Central memory CD8-positive, alpha-beta T cell (primary cell): ENCODE data around the gene CLDN16.

Experiments used
- ATAC-seq: fragments of 150-1000 bp; cut with Tn5 transposase; replicated peaks from 2 replicates; pipeline ENCODE4 v1.10.0; 2022; ENCODE audit warnings: mild to moderate bottlenecking, moderate FRiP score, moderate number of reproducible peaks; ENCODE audit not compliant: poor library complexity, severe bottlenecking; ENCODE audit errors: extremely low read depth
- DNase-seq, 2 donors: peaks; one replicate each; pipeline ENCODE4 v3.0.0; 2021; ENCODE audit warnings: low spot score in 2 of 2
- H3K27ac Mint-ChIP-seq: one replicate; pipeline ENCODE4 v1.8.0; 2022; ENCODE audit warnings: low read depth, mild to moderate bottlenecking, moderate library complexity, mixed read lengths
- H3K27me3 Mint-ChIP-seq: one replicate; pipeline ENCODE4 v1.8.0; 2022; ENCODE audit warnings: mixed read lengths
- H3K36me3 Mint-ChIP-seq: one replicate; pipeline ENCODE4 v1.8.0; 2022; ENCODE audit warnings: mild to moderate bottlenecking, moderate library complexity, mixed read lengths; ENCODE audit not compliant: insufficient read depth
- H3K4me1 Mint-ChIP-seq: one replicate; pipeline ENCODE4 v1.8.0; 2022; ENCODE audit warnings: mixed read lengths
- H3K4me3 Mint-ChIP-seq: one replicate; pipeline ENCODE4 v1.8.0; 2022; ENCODE audit warnings: mild to moderate bottlenecking, moderate library complexity, mixed read lengths
- H3K9me3 Mint-ChIP-seq: one replicate; pipeline ENCODE4 v1.8.0; 2022; ENCODE audit warnings: mixed read lengths

Gene CLDN16

DNA sequence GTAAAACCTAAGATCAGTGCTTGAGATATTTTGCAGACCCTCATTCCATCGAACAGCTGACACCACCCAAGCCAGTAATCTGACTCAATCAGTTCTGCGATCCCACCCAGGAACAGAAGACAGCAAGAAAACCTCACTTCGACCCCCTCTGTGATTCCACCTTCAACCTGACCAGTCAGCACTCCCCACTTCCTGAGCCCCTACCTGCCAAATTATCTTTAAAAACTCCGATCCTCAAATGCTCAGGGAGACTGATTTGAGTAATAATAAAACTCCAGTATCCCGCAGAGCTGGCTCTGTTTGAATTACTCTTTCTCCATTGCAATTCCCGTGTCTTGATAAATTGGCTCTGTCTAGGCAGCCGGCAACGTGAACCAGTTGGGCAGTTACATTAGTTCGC is 25.7 kb upstream of the CLDN16 start:
- Mint-ChIP-seq H3K9me3 (no peaks in the 10 kb centered on the region), H3K4me1 (no peaks in the 10 kb centered on the region)

DNA sequence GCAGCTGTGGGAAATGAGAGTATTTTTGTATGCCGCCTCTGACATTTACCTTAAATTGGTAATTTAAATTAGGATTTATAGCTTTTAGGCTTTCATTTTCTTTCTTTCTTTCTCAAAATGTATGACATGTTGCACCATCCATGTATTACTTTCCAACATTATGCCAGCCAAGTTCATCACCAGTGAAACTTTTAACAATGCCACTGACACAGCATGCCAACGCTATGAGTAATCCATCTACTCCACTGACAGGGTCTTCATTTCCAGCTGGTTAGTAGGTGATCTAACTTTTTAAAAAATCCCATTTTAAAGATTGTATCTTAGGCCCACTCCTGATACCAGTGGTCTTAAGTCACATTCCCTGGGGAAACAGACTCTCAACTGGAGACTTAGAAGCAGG is 21.8 kb upstream of the CLDN16 start:
- ATAC-seq (no peak), DNase-seq (no peak)
- Mint-ChIP-seq H3K27me3 (peaks cover 35% of the 10 kb centered on the region), H3K4me1 (no peaks in the 10 kb centered on the region), H3K9me3 (no peaks in the 10 kb centered on the region), H3K36me3 (no peaks in the 10 kb centered on the region), H3K4me3 (no peak overlapping the region), H3K27ac (no peak overlapping the region)

More for the DNA sequence above, 25.7 kb upstream of the CLDN16 start:
- Mint-ChIP-seq H3K36me3 (peaks cover 2% of the 10 kb centered on the region), H3K4me3 (no peak overlapping the region), H3K27me3 (peaks cover 26% of the 10 kb centered on the region), H3K27ac (no peak overlapping the region)
- no peak for ATAC-seq
- DNase-seq = no peak

DNA sequence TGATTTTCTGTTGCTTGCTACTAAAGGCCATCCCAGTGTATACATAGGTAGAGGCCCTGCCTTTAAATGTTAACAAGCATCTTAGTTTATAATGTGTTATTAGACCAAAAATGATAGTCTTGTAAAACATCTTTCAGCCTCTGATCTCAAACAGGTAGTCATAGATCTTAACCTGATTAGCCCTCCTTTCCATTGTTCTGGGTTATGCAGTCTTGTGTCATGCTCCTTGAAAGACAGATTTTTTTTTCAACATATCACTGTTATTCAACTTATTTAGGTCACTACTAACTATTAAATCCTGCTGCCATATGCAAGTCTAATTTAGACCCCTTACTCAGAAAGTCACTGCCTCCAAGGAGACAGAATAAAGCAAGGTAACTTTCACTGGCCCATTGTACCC is 19.1 kb upstream of the CLDN16 start:
- H3K36me3 Mint-ChIP-seq = no peaks in the 10 kb centered on the region
- no peak for ATAC-seq
- no peak overlapping the region for H3K4me3 Mint-ChIP-seq
- peaks cover 25% of the 10 kb centered on the region for H3K27me3 Mint-ChIP-seq
- no peaks in the 10 kb centered on the region for H3K9me3 Mint-ChIP-seq
- H3K27ac Mint-ChIP-seq = no peak overlapping the region
- no peak for DNase-seq
- H3K4me1 Mint-ChIP-seq = no peaks in the 10 kb centered on the region

DNA sequence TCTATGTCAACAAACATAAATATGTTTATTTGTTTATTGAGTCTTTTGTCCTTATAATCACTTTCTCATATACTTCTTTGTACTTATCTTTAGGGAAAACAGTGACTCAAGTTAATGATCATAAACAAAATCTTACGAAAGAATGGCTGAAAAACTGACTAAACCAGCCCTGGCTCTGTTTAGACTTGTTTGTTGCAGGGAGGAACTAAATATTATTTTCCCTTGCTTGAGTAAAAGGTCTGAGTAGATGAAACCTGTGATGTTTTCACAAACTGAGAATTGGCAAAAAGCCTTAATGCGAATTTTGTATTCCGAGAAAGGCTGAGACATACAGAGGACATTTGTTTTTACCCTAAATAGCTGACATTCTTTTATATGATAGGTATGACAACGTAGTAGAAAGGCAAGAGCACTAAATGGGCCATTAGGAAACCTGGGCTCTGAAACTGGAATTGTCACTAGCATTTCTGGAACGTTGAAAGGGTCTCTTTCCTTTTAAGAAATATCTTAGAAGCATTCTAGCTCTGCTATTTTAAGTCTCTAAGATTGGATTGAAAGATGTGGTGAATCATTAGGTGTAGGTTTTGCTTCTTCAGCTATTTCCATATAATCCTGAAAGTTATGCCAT is 18.2 kb upstream of the CLDN16 start:
- H3K4me1 Mint-ChIP-seq = no peaks in the 10 kb centered on the region
- H3K27me3 Mint-ChIP-seq = peaks cover 17% of the 10 kb centered on the region
- no peak for DNase-seq
- ATAC-seq = no peak
- no peak overlapping the region for H3K4me3 Mint-ChIP-seq
- no peaks in the 10 kb centered on the region for H3K36me3 Mint-ChIP-seq
- no peaks in the 10 kb centered on the region for H3K9me3 Mint-ChIP-seq
- H3K27ac Mint-ChIP-seq = no peak overlapping the region

DNA sequence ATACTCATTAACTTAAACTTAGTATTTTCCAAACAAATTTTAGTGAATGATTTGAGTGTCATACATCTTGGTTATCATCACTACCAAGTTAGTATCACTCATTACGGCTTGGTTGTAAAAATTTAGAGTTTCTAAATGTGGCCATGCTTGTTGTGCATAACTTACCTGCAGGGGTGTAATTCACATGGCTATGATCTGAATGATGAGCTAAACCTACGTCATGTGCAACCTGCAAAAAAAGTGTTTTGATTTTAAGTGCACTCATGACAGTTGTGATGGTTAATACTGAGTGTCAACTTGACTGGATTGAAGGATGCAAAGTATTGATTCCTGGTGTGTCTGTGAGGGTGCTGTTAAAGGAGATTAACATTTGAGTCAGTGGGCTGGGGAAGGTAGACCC is 17.6 kb upstream of the CLDN16 start:
- DNase-seq (no peak), ATAC-seq (no peak)
- Mint-ChIP-seq H3K4me3 (no peak overlapping the region), H3K27me3 (peaks cover 16% of the 10 kb centered on the region), H3K36me3 (no peaks in the 10 kb centered on the region), H3K9me3 (no peaks in the 10 kb centered on the region), H3K4me1 (no peaks in the 10 kb centered on the region), H3K27ac (no peak overlapping the region)

DNA sequence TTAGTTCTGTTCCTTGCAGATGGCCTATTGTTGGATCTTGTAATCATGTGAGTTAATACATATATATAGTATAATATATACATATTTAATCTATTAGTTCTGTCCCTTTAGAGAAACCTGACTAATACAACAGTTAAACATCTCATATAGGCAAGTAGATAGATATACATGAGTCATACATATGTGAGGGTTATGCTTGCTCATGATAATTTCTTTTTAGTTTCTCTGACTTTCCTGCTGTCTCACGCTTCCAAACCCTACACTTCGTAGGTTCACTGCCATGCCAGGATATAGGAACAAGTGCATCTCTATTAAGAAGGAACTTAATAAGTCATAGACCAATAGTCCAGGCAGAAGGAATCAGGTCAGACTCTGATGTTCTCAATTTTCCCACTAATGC is 16.8 kb upstream of the CLDN16 start:
- H3K9me3 Mint-ChIP-seq = no peaks in the 10 kb centered on the region
- H3K4me3 Mint-ChIP-seq = no peak overlapping the region
- DNase-seq (no peak), ATAC-seq (no peak)
- H3K27me3 Mint-ChIP-seq = peaks cover 18% of the 10 kb centered on the region
- H3K4me1 Mint-ChIP-seq = no peaks in the 10 kb centered on the region
- H3K27ac Mint-ChIP-seq = no peak overlapping the region
- H3K36me3 Mint-ChIP-seq = no peaks in the 10 kb centered on the region

DNA sequence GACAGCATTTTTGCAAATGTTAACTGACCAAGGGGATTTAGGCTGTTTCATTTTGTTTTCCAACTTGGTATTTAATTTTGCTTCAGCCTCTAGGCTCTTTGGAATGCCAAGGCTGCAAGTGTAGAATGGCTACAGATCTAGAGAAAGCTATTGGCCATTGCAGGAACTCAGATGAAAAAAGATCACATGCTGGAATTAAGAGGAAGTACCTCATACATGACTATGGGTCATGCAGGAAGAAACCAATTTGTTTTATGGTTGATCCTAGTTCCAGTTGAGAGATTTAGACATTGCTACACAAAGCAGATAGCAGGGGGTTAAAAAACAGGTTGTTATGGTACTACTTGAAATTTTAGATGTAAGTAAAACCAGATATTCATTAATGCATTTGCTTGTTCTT is 12.7 kb upstream of the CLDN16 start:
- DNase-seq = no peak
- H3K4me3 Mint-ChIP-seq = no peak overlapping the region

DNA sequence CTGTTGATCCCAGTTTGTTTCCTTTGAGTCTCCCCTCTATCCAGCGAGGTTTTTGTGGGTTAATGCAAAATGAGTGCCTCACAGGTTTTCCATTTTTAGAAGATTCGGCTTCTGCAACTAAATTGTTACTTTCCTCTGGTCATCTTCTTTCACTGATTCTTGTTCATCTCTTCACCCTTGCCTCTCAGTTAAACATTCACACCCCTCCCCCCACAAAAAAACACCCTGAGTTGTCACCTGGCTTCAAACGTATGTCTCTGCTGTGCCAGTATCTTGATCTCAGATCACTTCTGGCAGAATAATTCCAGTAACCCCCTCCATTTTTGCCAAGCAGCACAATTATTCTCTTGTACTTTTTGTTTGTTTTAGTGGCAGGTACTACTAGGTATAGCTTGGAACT is 12.3 kb upstream of the CLDN16 start:
- Mint-ChIP-seq H3K4me1 (no peaks in the 10 kb centered on the region), H3K27me3 (peaks cover 37% of the 10 kb centered on the region), H3K36me3 (no peaks in the 10 kb centered on the region), H3K9me3 (no peaks in the 10 kb centered on the region), H3K4me3 (no peak overlapping the region), H3K27ac (no peak overlapping the region)
- DNase-seq = no peak
- no peak for ATAC-seq

More for the DNA sequence above, 12.7 kb upstream of the CLDN16 start:
- no peak for ATAC-seq
- Mint-ChIP-seq H3K4me1 (no peaks in the 10 kb centered on the region), H3K36me3 (no peaks in the 10 kb centered on the region), H3K27ac (no peak overlapping the region), H3K9me3 (no peaks in the 10 kb centered on the region), H3K27me3 (peaks cover 33% of the 10 kb centered on the region)

DNA sequence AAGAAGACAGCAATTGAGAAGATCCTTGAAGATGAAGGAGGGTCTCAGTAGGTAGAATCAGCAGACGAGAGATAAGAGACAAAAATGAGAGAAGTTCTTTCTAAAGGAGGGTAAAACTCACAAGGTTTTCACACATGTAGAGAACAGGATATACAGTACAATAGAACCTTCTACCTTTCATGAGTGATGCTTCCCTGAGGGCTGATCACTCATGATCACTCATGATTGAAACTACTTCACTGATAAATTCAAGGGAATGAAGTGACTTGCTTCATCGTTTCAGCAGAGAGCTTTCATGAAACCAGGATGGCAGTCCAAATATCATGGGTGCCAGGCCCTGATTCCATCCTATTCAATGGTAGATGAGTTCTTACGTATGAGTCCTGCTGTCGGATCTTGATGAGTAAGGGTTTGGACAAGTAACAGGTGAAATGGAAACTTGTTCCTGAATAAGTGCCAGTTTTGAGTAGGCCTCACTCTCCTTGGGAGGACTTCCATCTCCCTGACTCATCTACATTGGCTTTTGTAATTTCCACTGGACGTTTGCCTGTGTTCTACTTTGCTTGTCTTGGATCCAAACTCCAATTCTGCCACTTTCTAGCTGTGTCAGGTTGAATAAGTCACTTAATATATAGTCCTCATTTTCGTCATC is 9.6 kb upstream of the CLDN16 start:
- H3K27me3 Mint-ChIP-seq = peaks cover 61% of the 10 kb centered on the region
- H3K4me1 Mint-ChIP-seq = no peaks in the 10 kb centered on the region
- ATAC-seq (no peak), DNase-seq (no peak)
- H3K4me3 Mint-ChIP-seq = no peak overlapping the region
- H3K36me3 Mint-ChIP-seq = no peaks in the 10 kb centered on the region
- H3K9me3 Mint-ChIP-seq = no peaks in the 10 kb centered on the region
- H3K27ac Mint-ChIP-seq = no peak overlapping the region

DNA sequence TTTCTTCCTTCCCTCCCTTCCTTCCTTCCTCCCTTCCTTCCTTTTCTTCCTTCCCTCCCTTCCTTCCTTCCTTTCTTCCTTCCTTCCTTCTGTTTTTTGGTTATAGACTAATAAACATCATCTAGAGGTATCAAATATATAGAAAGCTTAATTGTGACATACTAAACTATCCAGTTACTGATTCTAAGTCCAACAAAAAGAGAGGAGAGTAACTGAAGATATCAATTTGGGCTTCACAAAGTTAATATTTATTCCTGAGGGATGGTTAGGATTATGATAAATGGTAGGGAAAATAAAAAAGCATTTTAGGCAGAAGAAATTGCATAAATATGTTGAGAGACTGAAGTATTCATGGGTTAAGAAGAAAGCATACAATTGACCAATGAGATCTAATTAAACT is 7.8 kb upstream of the CLDN16 start:
- ATAC-seq (no peak), DNase-seq (no peak)
- H3K9me3 Mint-ChIP-seq = no peaks in the 10 kb centered on the region
- peaks cover 61% of the 10 kb centered on the region for H3K27me3 Mint-ChIP-seq
- no peak overlapping the region for H3K27ac Mint-ChIP-seq
- H3K36me3 Mint-ChIP-seq = no peaks in the 10 kb centered on the region
- no peak overlapping the region for H3K4me3 Mint-ChIP-seq
- no peaks in the 10 kb centered on the region for H3K4me1 Mint-ChIP-seq

DNA sequence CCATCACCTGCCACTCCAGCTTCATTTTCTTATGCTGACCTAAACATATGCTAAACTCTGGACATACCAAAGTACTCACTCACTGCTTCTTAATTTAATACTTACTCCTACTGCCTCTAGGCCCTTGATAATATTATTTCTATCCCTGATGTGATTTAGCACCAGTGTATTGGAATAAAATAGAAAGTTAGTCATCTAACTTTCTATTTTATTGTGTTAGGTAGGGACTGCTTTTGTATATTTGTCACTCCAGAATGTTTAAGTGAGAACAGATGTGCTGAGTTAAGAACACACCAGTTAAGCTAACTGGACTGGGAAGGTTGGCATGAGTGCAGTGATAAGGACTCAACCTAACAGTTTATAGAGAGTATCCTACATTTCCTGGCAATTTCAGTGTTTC is 6.5 kb upstream of the CLDN16 start:
- peaks cover 49% of the 10 kb centered on the region for H3K27me3 Mint-ChIP-seq
- H3K4me1 Mint-ChIP-seq = no peaks in the 10 kb centered on the region
- H3K4me3 Mint-ChIP-seq = no peak overlapping the region
- no peak overlapping the region for H3K27ac Mint-ChIP-seq
- H3K9me3 Mint-ChIP-seq = no peaks in the 10 kb centered on the region
- ATAC-seq (no peak), DNase-seq (no peak)
- H3K36me3 Mint-ChIP-seq = no peaks in the 10 kb centered on the region

DNA sequence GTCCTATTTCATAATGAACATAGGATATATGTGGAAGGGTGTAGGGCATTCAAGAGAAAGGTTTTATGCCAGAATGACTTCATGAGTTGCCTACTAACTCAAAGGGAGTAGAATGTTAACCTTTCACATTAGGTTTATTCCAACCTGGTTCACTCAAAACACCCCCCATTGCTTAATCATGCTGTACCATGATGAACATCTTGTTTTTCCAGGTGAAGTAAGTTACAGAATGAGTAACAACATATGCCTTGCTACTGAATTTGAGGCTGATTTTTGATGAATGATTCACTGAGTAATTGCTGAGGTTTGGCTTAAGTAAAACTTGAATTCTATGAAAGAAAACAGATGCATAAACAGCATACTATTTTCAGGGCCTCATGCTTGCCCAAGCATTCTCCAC is 5.9 kb upstream of the CLDN16 start:
- Mint-ChIP-seq H3K27me3 (peaks cover 45% of the 10 kb centered on the region), H3K4me3 (no peak overlapping the region), H3K36me3 (no peaks in the 10 kb centered on the region), H3K27ac (no peak overlapping the region), H3K9me3 (no peaks in the 10 kb centered on the region), H3K4me1 (no peaks in the 10 kb centered on the region)
- ATAC-seq (no peak), DNase-seq (no peak)

DNA sequence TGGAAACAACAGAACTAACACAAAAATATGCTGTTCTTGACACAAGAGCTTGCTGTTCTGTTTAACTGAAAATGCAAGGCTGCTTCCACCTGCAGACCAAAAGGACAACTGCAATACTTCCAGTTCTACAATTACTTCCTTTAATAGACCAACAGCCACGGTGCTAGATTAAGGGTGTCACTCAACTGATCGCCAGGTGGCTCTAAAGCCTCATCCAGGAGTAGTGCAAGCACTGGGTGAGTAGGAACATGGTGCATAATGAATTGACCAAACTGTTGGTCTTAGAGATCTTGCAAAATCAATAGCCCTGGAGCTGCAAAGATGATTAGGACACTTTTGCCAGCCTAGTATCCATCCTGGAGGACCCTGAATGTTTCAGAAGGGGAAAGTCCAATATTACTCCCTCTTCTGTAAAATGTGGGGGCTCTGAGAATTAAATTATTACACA is 3.6 kb upstream of the CLDN16 start:
- H3K27me3 Mint-ChIP-seq = peaks cover 56% of the 10 kb centered on the region
- ATAC-seq = no peak

More for the DNA sequence above, 3.6 kb upstream of the CLDN16 start:
- DNase-seq = no peak
- no peaks in the 10 kb centered on the region for H3K4me1 Mint-ChIP-seq
- H3K36me3 Mint-ChIP-seq = no peaks in the 10 kb centered on the region
- H3K27ac Mint-ChIP-seq = no peak overlapping the region
- no peaks in the 10 kb centered on the region for H3K9me3 Mint-ChIP-seq
- no peak overlapping the region for H3K4me3 Mint-ChIP-seq
